ENCODE measurements around the gene HOXD1.

GRCh38 chr2:176178038-176178756 is 10.3 kb upstream of the HOXD1 start:
- no peak for TF ChIP-seq JUND (IDR thresholded peaks at IDR 0.05)
- TF ChIP-seq CTCF (IDR thresholded peaks at IDR 0.05), result no peak
- TF ChIP-seq EP300 (IDR thresholded peaks at IDR 0.05; ENCODE audit: borderline replicate concordance in 1 of 2, low read depth in 1 of 2, low read length in 1 of 2), result no peak
- no peak for TF ChIP-seq ZBTB33 (IDR thresholded peaks at IDR 0.05; ENCODE audit: borderline replicate concordance, low read depth)
- no peak for TF ChIP-seq MAX (IDR thresholded peaks at IDR 0.05; ENCODE audit: low read depth)
- TF ChIP-seq EZH2phosphoT487 (IDR thresholded peaks at IDR 0.05; ENCODE audit: borderline replicate concordance, low read depth), result no peak
- TF ChIP-seq RAD21 (IDR thresholded peaks at IDR 0.05; ENCODE audit: low read length), result no peak
- no peak for TF ChIP-seq TCF12 (IDR thresholded peaks at IDR 0.05)
- no peak for TF ChIP-seq NRF1 (IDR thresholded peaks at IDR 0.05; ENCODE audit: low read depth, low read length)
- TF ChIP-seq MXI1 (IDR thresholded peaks at IDR 0.05; ENCODE audit: low read depth, low read length), result no peak
- no peak for TF ChIP-seq RFX5 (IDR thresholded peaks at IDR 0.05; ENCODE audit: low read length)

Data from SK-N-SH (cell line).